Smooth muscle cell (in vitro differentiated cells): ENCODE measurements around the gene KLHL22. TPM values are rescaled to one million over a fixed set of nuclear protein-coding genes. Genes with fewer than 3 reads are reported as not detected.
"Not testable (repeated sequence)": the region's sequence is repeated elsewhere in the genome, so short reads cannot be mapped to it uniquely, and the experiment has no call there.

Experiments
- DNase-seq: peaks from one replicate; lab custom pipeline; 2025; ENCODE audit not compliant: unreplicated experiment; lab: John Stamatoyannopoulos, UW
- H2AFZ ChIP-seq: fragments of 200-600 bp; sonication (generic); 2 replicates; pipeline ENCODE4 v1.6.0; 2016; ENCODE audit warnings: antibody characterized with exemption, low read depth, mild to moderate bottlenecking
- H3F3A ChIP-seq: fragments of 200-600 bp; sonication (generic); 2 replicates; pipeline ENCODE4 v1.6.0; 2017; ENCODE audit warnings: antibody characterized with exemption, low read depth
- H3K27ac ChIP-seq: fragments of 200-600 bp; sonication (generic); 2 replicates; pipeline ENCODE4 v1.5.1; 2016; ENCODE audit warnings: low read depth, mild to moderate bottlenecking
- H3K27me3 ChIP-seq: fragments of 200-600 bp; sonication (generic); 2 replicates; pipeline ENCODE4 v1.6.1; 2016; ENCODE audit warnings: low read depth, mild to moderate bottlenecking
- H3K36me3 ChIP-seq: fragments of 200-600 bp; sonication (generic); 2 replicates; pipeline ENCODE4 v1.5.1; 2016; ENCODE audit warnings: low read depth
- H3K4me1 ChIP-seq: fragments of 200-600 bp; sonication (generic); 2 replicates; pipeline ENCODE4 v1.5.1; 2016; ENCODE audit warnings: low read depth
- H3K4me2 ChIP-seq: fragments of 200-600 bp; sonication (generic); 2 replicates; pipeline ENCODE4 v1.6.0; 2016; ENCODE audit warnings: mild to moderate bottlenecking
- H3K4me3 ChIP-seq: fragments of 200-600 bp; sonication (generic); 2 replicates; pipeline ENCODE4 v1.5.1; 2016; ENCODE audit warnings: mild to moderate bottlenecking
- H3K79me2 ChIP-seq: fragments of 200-600 bp; sonication (generic); 2 replicates; pipeline ENCODE4 v1.6.0; 2016; ENCODE audit warnings: low read depth, mild to moderate bottlenecking
- H3K9ac ChIP-seq: fragments of 200-600 bp; sonication (generic); 2 replicates; pipeline ENCODE4 v1.6.0; 2016; ENCODE audit warnings: low read depth
- H3K9me3 ChIP-seq: fragments of 200-600 bp; sonication (generic); replicated peaks from 2 replicates; pipeline ENCODE4 v1.5.1; 2016; ENCODE audit warnings: low read depth
- H4K20me1 ChIP-seq: fragments of 200-600 bp; sonication (generic); 2 replicates; pipeline ENCODE4 v1.6.0; 2016; ENCODE audit warnings: low read depth
- WGBS: methylation state at CpG from one replicate; pipeline ENCODE4 v1.1.7; 2016; ENCODE audit warnings: low lambda C conversion rate; 5-methylcytosine and 5-hydroxymethylcytosine counted together
- polyA plus RNA-seq: library from polyadenylated mRNA; unstranded; fragments of >200 nt; fragmentation: Nextera tagmentation; extraction: Ambion mirVana; gene quantifications from 2 replicates; pipeline ENCODE4 v1.2.1, GENCODE V29; 2016
- total RNA-seq: library from RNA; depleted of rRNA; stranded (reverse); fragments of >200 nt; gene quantifications from 2 replicates; pipeline ENCODE4 v1.2.3, GENCODE V29; 2014
- TF ChIP-seq, protein P1 (sequence below): fragments of 200-600 bp; sonication (generic); IDR thresholded peaks from 2 replicates; pipeline ENCODE4 v1.5.1; 2017; ENCODE audit warnings: borderline replicate concordance, mild to moderate bottlenecking, antibody characterized with exemption; ENCODE audit not compliant: insufficient read depth, poor library complexity, severe bottlenecking

The KLHL22 gene
- total and polyA plus RNA-seq, 2 experiments from 2014 or later, result 17.1 to 27.3 TPM

DNA sequence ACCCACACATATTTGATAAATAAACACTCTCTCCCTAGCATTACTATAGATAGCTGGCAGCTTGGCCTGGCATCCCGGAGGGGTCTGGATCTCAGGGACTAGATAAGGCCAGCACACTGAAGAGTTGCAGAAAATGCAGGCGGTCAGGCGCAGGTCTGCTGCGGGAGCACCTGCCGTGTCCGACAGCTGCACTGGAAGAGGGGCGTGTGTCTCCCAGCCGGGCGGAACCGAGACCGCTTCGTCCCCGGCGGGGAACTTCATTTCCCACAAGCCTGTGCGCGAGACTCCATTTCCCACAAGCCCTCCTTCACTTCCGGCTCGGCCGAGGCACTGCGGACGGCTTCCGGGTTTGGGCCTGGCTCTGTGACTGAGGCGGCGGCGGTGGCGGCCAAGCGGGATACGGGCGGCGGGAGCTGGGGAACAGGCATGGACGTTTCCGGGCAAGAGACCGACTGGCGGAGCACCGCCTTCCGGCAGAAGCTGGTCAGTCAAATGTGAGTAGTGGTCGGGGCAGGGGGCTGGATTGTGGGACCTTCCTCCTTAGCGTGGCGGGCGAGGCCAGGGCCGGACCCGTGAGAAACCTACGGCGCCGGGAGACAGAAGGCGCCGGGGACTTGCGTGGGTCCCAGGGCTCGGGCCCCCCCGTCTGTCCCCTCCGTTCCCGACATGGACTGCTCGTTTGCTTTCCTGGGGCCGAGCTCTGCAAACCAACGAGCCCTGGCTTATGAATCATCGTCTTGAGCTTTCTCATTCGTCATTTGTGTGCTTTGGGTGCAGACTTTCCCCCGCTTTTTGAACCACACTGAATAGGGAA is 11.9 kb upstream of the KLHL22 start, which contains the start of gene MED15:
MED15 (plus strand) TSS at position 358 of the 814 bp plus-strand sequence; CDS start at position 427, 69 bp downstream.
- no peaks in the 10 kb centered on the region for H3K9me3 ChIP-seq
- TF ChIP-seq, protein P1, sequence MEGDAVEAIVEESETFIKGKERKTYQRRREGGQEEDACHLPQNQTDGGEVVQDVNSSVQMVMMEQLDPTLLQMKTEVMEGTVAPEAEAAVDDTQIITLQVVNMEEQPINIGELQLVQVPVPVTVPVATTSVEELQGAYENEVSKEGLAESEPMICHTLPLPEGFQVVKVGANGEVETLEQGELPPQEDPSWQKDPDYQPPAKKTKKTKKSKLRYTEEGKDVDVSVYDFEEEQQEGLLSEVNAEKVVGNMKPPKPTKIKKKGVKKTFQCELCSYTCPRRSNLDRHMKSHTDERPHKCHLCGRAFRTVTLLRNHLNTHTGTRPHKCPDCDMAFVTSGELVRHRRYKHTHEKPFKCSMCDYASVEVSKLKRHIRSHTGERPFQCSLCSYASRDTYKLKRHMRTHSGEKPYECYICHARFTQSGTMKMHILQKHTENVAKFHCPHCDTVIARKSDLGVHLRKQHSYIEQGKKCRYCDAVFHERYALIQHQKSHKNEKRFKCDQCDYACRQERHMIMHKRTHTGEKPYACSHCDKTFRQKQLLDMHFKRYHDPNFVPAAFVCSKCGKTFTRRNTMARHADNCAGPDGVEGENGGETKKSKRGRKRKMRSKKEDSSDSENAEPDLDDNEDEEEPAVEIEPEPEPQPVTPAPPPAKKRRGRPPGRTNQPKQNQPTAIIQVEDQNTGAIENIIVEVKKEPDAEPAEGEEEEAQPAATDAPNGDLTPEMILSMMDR, result no peak
- DNase-seq, result peak; percentile 65
- peak within 1 kb of the TSS; percentile 91 for H3K4me2 ChIP-seq
- H3K4me3 ChIP-seq, result peak within 1 kb of the TSS; percentile 88
- no peaks in the 10 kb centered on the region for H3K27me3 ChIP-seq
- H3K36me3 ChIP-seq, result no peaks in the 10 kb centered on the region
- WGBS, result 1% methylated on average over 55 of the region's 58 CpGs
- peak within 1 kb of the TSS; percentile 100 for H3K27ac ChIP-seq
- peaks cover 25% of the 10 kb centered on the region for H3K4me1 ChIP-seq
- peak within 1 kb of the TSS; percentile 65 for H2AFZ ChIP-seq
- H3K9ac ChIP-seq, result peak within 1 kb of the TSS; percentile 100
- peaks cover 10% of the 10 kb centered on the region for H3F3A ChIP-seq
- peaks cover 28% of the 10 kb centered on the region for H4K20me1 ChIP-seq
- H3K79me2 ChIP-seq, result peaks cover 39% of the 10 kb centered on the region

DNA sequence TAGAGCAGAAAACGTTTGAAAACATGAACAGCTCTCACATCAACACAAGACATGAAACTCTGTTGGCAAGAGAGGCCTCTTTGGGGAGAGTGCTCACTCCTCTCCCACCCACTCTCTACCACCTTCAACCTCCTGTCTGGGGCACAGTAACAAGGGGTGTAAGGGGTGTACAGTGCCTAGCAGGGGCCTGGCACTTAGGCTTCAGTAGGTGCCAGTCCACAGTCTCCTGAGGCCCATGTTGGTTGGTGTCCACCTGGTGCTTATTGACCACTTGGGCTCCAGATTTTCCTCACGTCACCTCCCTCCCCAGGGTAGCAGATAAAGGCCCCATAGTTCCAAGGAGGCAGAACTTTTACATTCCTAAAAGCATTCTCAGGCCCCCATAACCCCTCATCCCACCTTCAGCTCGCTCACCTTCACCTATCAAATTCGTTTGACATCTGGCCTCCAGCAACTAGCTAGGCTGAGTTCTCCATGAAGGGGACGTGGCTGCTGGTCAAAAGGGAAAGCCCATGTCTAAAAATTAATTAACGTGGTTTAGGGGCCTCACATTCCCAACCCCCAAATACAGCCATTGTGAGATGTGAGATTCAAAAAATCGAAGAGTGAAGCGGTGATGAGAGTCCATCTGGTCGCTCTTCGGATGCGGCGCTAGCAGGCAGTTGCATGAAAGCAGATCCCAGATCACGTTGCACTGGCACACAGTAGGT is 11.1 kb upstream of the KLHL22 start:
- Histone ChIP-seq H3K36me3 (no peaks in the 10 kb centered on the region), H3K4me3 (peak overlapping the region; percentile 88), H3K27me3 (no peaks in the 10 kb centered on the region), H3K79me2 (peaks cover 31% of the 10 kb centered on the region), H2AFZ (peak overlapping the region; percentile 65), H3K27ac (peak overlapping the region; percentile 100), H3K9me3 (no peaks in the 10 kb centered on the region), H3K4me2 (peak overlapping the region; percentile 91), H3K9ac (peak overlapping the region; percentile 100), H3F3A (peaks cover 10% of the 10 kb centered on the region), H3K4me1 (peaks cover 25% of the 10 kb centered on the region), H4K20me1 (peaks cover 22% of the 10 kb centered on the region)
- 75% methylated on average over 13 of the region's 13 CpGs for WGBS
- TF ChIP-seq, protein P1, result no peak
- DNase-seq, result no peak

DNA sequence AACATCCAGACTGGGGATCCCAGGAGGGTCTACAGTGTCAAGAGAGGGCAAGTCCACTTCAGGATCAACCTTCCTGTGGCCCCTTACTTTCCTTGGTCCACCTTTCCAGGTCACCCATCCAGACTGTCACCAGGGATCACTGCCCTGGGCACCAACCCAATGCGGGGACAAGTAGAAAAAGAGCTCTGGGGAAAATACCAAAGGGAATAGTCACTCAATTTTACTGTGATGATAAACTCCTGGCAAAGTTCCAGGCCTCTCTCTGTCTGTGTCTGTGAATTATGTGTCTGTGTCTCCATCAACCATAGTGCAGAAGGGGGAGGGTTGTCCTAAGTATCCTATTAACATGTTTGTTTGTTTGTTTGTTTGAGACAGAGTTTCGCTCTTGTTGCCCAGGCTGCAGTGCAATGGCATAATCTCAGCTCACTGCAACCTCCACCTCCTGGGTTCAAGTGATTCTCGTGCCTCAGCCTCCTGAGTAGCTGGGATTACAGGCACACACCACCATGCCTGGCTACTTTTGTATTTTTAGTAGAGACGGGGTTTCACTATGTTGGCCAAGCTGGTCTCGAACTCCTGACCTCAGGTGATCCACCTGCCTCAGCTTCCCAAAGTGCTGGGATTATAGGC is 8.8 kb upstream of the KLHL22 start:
- Histone ChIP-seq H3K4me1 (peaks cover 11% of the 10 kb centered on the region), H3K27ac (peak overlapping the region; percentile 86), H3K9ac (peak overlapping the region; percentile 52), H3K4me2 (peak overlapping the region; percentile 51)
- DNase-seq, H3F3A ChIP-seq, H3K27me3 ChIP-seq, H4K20me1 ChIP-seq, H3K4me3 ChIP-seq, H3K9me3 ChIP-seq, H3K79me2 ChIP-seq, H3K36me3 ChIP-seq, H2AFZ ChIP-seq: not testable (repeated sequence)
- 46% methylated on average over 5 of the region's 5 CpGs for WGBS

DNA sequence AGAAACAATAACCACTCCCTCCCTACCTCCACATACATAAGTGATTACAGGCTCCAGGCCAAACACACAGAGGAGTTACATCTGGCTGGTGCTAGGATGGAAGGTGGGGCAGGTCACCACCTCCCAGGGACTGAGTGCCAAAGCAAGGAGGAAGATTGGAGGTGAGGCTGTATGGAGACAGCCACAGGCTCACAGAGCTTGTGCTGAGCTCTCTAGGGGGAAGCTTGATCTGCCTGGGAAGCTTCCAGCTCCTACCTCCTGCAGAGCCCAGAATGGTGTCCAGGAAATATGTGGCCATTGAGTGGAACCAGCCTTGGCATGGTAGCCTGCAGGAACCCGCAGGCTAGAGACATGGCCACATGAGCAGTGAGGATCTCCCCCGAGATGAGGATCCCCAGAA is 8.2 kb upstream of the KLHL22 start:
- peak overlapping the region; percentile 86 for H3K27ac ChIP-seq

More for the DNA sequence above, 8.2 kb upstream of the KLHL22 start:
- Histone ChIP-seq H3F3A (peaks cover 5% of the 10 kb centered on the region), H3K9ac (no peak overlapping the region), H3K4me2 (peak overlapping the region; percentile 51), H2AFZ (no peak overlapping the region), H3K36me3 (no peaks in the 10 kb centered on the region), H3K4me1 (peaks cover 5% of the 10 kb centered on the region), H3K4me3 (no peak overlapping the region), H4K20me1 (no peaks in the 10 kb centered on the region), H3K9me3 (no peaks in the 10 kb centered on the region), H3K79me2 (peaks cover 5% of the 10 kb centered on the region), H3K27me3 (no peaks in the 10 kb centered on the region)
- TF ChIP-seq, protein P1, result no peak
- WGBS, result 69% methylated on average over 2 of the region's 2 CpGs
- no peak for DNase-seq
